Panc1 (cell line): ENCODE results near the gene APLN. TPM values are rescaled to one million over a fixed set of nuclear protein-coding genes. Genes with fewer than 3 reads are reported as not detected.

Source experiments
- ATAC-seq: fragments of 200-7000 bp; cut with Tn5 transposase; 2 replicates; pipeline ENCODE4 v1.9.1; 2020; ENCODE audit warnings: mild to moderate bottlenecking, moderate library complexity
- BruUV-seq: library from RNA; stranded (reverse); fragments of 400-500 nt; replicated peaks from 2 replicates; lab custom pipeline; 2021; lab: Mats Ljungman, UMichigan
- CTCF ChIA-PET: fragments of 300-600 bp; sonication (Branson Sonifier 250); formaldehyde crosslinking; loops from one replicate; lab custom pipeline; 2022; ENCODE audit warnings: antibody characterized with exemption; lab: Charles Lee
- POLR2A ChIA-PET: fragments of 300-600 bp; sonication (Branson Sonifier 250); formaldehyde crosslinking; loops from one replicate; lab custom pipeline; 2022; ENCODE audit warnings: antibody characterized with exemption; lab: Charles Lee
- DNase-seq: peaks from one replicate; pipeline ENCODE4 v3.0.0-alpha.2; 2010; ENCODE audit warnings: low read depth, low spot score
- H3K27ac ChIP-seq: 2 replicates; pipeline ENCODE4 v1.5.1; 2011; ENCODE audit warnings: mild to moderate bottlenecking, low read length, inconsistent platforms
- H3K27me3 ChIP-seq: fragments of 200-500 bp; sonication (Bioruptor generic); 2 replicates; pipeline ENCODE4 v1.6.0; 2014; ENCODE audit warnings: low read length, inconsistent platforms; ENCODE audit not compliant: control insufficient read depth, insufficient read depth
- H3K36me3 ChIP-seq: fragments of 200-500 bp; sonication (Bioruptor generic); 2 replicates; pipeline ENCODE4 v1.5.1; 2014; ENCODE audit warnings: inconsistent platforms, mild to moderate bottlenecking, low read length, moderate library complexity; ENCODE audit not compliant: control insufficient read depth, insufficient read depth
- H3K4me1 ChIP-seq: 2 replicates; pipeline ENCODE4 v1.5.1; 2011; ENCODE audit warnings: inconsistent platforms, mild to moderate bottlenecking, low read length, moderate library complexity; ENCODE audit not compliant: control insufficient read depth, insufficient read depth
- H3K4me3 ChIP-seq, 2 experiments: 2 replicates each; pipeline ENCODE4 v1.5.1; 2011 to 2012; ENCODE audit warnings: low read depth in 2 of 2, low read length in 2 of 2, mild to moderate bottlenecking in 2 of 2, inconsistent platforms in 1 of 2, moderate library complexity in 1 of 2
- H3K9me3 ChIP-seq: fragments of 200-500 bp; sonication (Bioruptor generic); 2 replicates; pipeline ENCODE4 v1.5.1; 2014; ENCODE audit warnings: low read depth, mild to moderate bottlenecking, inconsistent platforms, low read length, moderate library complexity; ENCODE audit not compliant: control insufficient read depth, insufficient read depth
- POLR2AphosphoS5 ChIP-seq: IDR thresholded peaks from 2 replicates; pipeline ENCODE4 v1.6.1; 2012; ENCODE audit warnings: mild to moderate bottlenecking, low read depth, low read length, moderate library complexity
- SIN3A ChIP-seq: IDR thresholded peaks from 2 replicates; pipeline ENCODE4 v1.6.1; 2012; ENCODE audit warnings: low read depth, mild to moderate bottlenecking, low read length, moderate library complexity, borderline replicate concordance; ENCODE audit not compliant: insufficient read depth
- TCF7L2 ChIP-seq: IDR thresholded peaks from 2 replicates; pipeline ENCODE4 v1.6.1; 2011; ENCODE audit warnings: mild to moderate bottlenecking, low read depth, low read length, inconsistent platforms
- in situ Hi-C: cut with HindIII; loops from 2 replicates; pipeline ENCODE4 v1.10.0; 2016; ENCODE audit warnings: low sequenced_read_pairs, low pct_unique_long_range_greater_than_20kb
- intact Hi-C: fragments of 100-400 bp; cut with micrococcal nuclease; formaldehyde crosslinking; loops from one replicate; pipeline ENCODE4 v1.10.0; 2022; ENCODE audit not compliant: unreplicated experiment
- total RNA-seq: library from RNA; stranded (reverse); gene quantifications from one replicate; pipeline ENCODE4 v1.2.1, GENCODE V29; 2021; ENCODE audit not compliant: unreplicated experiment
- TF ChIP-seq, protein P1 (sequence below), 2 experiments: IDR thresholded peaks; 2 replicates each; pipeline ENCODE4 v1.6.1; 2011 to 2012; ENCODE audit warnings: low read depth in 2 of 2, control low read depth in 1 of 2, low read length in 1 of 2, mild to moderate bottlenecking in 1 of 2, moderate library complexity in 1 of 2; ENCODE audit not compliant: insufficient read depth in 1 of 2
- TF ChIP-seq, protein P2 (sequence below): fragments of 450-650 bp; IDR thresholded peaks from 2 replicates; pipeline ENCODE4 v1.5.1; 2017; ENCODE audit warnings: mild to moderate bottlenecking

The APLN gene
- total RNA-seq, 1 experiment from 2014 or later = 1.1 TPM

DNA sequence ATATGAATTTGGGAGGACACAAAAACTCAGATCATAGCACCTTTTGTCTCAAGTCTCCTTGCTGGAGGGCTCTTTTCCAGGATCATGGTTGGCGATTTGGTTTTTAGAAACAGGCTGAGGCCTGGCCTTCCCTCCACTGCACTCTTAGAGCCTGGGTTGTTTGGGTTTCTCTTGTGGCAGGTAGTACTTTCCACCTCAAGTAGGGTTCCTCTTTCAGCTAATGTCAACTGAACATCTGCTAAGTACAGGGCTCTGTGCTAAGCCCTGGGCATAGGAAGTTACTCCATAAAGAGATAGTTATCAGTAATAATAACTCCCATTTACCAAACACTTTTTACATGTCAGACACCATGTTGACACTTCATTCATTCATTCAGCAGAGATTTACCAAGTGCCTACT, 28.2 kb upstream of the APLN start:
- DNase-seq (no peak), ATAC-seq (no peak)
- intact Hi-C loops (no loop called here), in situ Hi-C loops (no loop called here)
- Histone ChIP-seq H3K27me3 (no peaks in the 10 kb centered on the region), H3K36me3 (no peaks in the 10 kb centered on the region), H3K9me3 (no peaks in the 10 kb centered on the region), H3K27ac (no peak overlapping the region), H3K4me3 (no peak overlapping the region), H3K4me1 (peaks cover 6% of the 10 kb centered on the region)
- no TSS peak for BruUV-seq
- TF ChIP-seq, protein P1, sequence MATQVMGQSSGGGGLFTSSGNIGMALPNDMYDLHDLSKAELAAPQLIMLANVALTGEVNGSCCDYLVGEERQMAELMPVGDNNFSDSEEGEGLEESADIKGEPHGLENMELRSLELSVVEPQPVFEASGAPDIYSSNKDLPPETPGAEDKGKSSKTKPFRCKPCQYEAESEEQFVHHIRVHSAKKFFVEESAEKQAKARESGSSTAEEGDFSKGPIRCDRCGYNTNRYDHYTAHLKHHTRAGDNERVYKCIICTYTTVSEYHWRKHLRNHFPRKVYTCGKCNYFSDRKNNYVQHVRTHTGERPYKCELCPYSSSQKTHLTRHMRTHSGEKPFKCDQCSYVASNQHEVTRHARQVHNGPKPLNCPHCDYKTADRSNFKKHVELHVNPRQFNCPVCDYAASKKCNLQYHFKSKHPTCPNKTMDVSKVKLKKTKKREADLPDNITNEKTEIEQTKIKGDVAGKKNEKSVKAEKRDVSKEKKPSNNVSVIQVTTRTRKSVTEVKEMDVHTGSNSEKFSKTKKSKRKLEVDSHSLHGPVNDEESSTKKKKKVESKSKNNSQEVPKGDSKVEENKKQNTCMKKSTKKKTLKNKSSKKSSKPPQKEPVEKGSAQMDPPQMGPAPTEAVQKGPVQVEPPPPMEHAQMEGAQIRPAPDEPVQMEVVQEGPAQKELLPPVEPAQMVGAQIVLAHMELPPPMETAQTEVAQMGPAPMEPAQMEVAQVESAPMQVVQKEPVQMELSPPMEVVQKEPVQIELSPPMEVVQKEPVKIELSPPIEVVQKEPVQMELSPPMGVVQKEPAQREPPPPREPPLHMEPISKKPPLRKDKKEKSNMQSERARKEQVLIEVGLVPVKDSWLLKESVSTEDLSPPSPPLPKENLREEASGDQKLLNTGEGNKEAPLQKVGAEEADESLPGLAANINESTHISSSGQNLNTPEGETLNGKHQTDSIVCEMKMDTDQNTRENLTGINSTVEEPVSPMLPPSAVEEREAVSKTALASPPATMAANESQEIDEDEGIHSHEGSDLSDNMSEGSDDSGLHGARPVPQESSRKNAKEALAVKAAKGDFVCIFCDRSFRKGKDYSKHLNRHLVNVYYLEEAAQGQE (IDR thresholded peaks at IDR 0.05; ENCODE audit: insufficient read depth in 1 of 2, low read depth in 2 of 2, low read length in 1 of 2) = no peak
- TF ChIP-seq SIN3A (no peak), POLR2AphosphoS5 (no peak), TCF7L2 (no peak)
- TF ChIP-seq, protein P2, sequence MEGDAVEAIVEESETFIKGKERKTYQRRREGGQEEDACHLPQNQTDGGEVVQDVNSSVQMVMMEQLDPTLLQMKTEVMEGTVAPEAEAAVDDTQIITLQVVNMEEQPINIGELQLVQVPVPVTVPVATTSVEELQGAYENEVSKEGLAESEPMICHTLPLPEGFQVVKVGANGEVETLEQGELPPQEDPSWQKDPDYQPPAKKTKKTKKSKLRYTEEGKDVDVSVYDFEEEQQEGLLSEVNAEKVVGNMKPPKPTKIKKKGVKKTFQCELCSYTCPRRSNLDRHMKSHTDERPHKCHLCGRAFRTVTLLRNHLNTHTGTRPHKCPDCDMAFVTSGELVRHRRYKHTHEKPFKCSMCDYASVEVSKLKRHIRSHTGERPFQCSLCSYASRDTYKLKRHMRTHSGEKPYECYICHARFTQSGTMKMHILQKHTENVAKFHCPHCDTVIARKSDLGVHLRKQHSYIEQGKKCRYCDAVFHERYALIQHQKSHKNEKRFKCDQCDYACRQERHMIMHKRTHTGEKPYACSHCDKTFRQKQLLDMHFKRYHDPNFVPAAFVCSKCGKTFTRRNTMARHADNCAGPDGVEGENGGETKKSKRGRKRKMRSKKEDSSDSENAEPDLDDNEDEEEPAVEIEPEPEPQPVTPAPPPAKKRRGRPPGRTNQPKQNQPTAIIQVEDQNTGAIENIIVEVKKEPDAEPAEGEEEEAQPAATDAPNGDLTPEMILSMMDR = no peak
- CTCF ChIA-PET = no interaction called here
- POLR2A ChIA-PET = no interaction called here

DNA sequence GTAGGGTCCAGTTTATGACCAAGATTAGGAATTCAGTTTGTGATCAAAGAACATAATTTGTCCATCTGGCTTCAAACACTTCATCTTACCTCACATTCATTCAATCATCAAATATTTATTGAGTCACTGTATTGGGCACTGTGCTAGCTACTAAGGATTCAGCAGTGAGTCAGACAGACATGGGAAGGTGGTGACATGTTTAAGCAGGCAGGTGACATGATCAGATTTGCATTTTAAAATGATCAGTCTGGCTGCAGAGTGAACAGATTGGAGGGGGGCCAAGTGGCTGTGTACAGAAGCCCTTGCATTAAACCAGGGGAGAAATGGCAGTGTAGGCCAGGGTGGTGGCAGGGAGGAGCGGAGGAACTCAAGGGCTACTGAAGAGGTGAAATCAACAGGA, 25.1 kb upstream of the APLN start:
- no peaks in the 10 kb centered on the region for H3K27me3 ChIP-seq

More for the DNA sequence above, 25.1 kb upstream of the APLN start:
- no peaks in the 10 kb centered on the region for H3K36me3 ChIP-seq
- CTCF ChIA-PET = interaction anchor here (0.6 to 0.7 kb wide), 2 partner anchors 93 to 307 kb away, joined by 4 to 11 read pairs; no protein-coding TSS in a partner anchor
- H3K9me3 ChIP-seq = no peaks in the 10 kb centered on the region
- ATAC-seq (no peak), DNase-seq (no peak)
- BruUV-seq = no TSS peak
- no peak overlapping the region for H3K27ac ChIP-seq
- no peak overlapping the region for H3K4me3 ChIP-seq
- intact Hi-C loops = no loop called here
- in situ Hi-C loops = no loop called here
- TF ChIP-seq, protein P2 = no peak
- no peak for TF ChIP-seq SIN3A
- TF ChIP-seq, protein P1 (IDR thresholded peaks at IDR 0.05; ENCODE audit: insufficient read depth in 1 of 2, low read depth in 2 of 2, low read length in 1 of 2) = no peak
- TF ChIP-seq POLR2AphosphoS5 = no peak
- TF ChIP-seq TCF7L2 = no peak
- POLR2A ChIA-PET = interaction anchor here (0.6 kb wide), 2 partner anchors 77 to 229 kb away, joined by 3 to 16 read pairs; no protein-coding TSS in a partner anchor
- peaks cover 13% of the 10 kb centered on the region for H3K4me1 ChIP-seq
